Vagina (tissue), 2 donors: ENCODE results near the gene ACY1.

Source experiments
- CTCF ChIP-seq, 3 experiments: fragments of 450-650 bp in 2 of 3; fragments of 200-600 bp in 1 of 3; sonication (generic) in 1 of 3; IDR thresholded peaks; one replicate each; pipeline ENCODE4 v1.5.1; 2017 to 2019; ENCODE audit warnings: antibody characterized with exemption in 3 of 3, mild to moderate bottlenecking in 2 of 3, moderate library complexity in 2 of 3
- POLR2A ChIP-seq, 2 donors: fragments of 450-650 bp; IDR thresholded peaks; one replicate each; pipeline ENCODE4 v1.6.1; 2017; ENCODE audit warnings: antibody characterized with exemption in 2 of 2, mild to moderate bottlenecking in 2 of 2, moderate library complexity in 2 of 2
- POLR2AphosphoS5 ChIP-seq, 2 donors: sonication (generic); formaldehyde crosslinking; IDR thresholded peaks; one replicate each; pipeline ENCODE4 v1.9.0; 2017; ENCODE audit warnings: antibody characterized with exemption in 2 of 2, mild to moderate bottlenecking in 2 of 2, low read depth in 1 of 2; ENCODE audit not compliant: insufficient read depth in 1 of 2

- TF ChIP-seq CTCF (IDR thresholded peaks at IDR 0.05) (no peak), POLR2A (IDR thresholded peaks at IDR 0.05) (no peak), POLR2AphosphoS5 (IDR thresholded peaks at IDR 0.05; ENCODE audit: insufficient read depth in 1 of 2, low read depth in 1 of 2) (no peak)
Measured at GRCh38 chr3:52013802-52014598, 30.7 kb downstream of the ACY1 start.
